HCT116 (cell line): ENCODE results near the gene ADGRE2. TPM values are rescaled to one million over a fixed set of nuclear protein-coding genes. Genes with fewer than 3 reads are reported as not detected.

ENCODE experiments used
- ATAC-seq: fragments of 200-7000 bp; cut with Tn5 transposase; 2 replicates; pipeline ENCODE4 v1.9.1; 2020; ENCODE audit warnings: mild to moderate bottlenecking, moderate library complexity
- BruUV-seq: library from RNA; stranded (reverse); fragments of 400-500 nt; replicated peaks from 2 replicates; lab custom pipeline; 2021; lab: Mats Ljungman, UMichigan
- CTCF ChIA-PET: fragments of 300-600 bp; sonication (Branson Sonifier 250); formaldehyde crosslinking; loops from one replicate; lab custom pipeline; 2021; ENCODE audit warnings: antibody characterized with exemption; lab: Charles Lee
- POLR2A ChIA-PET: fragments of 300-600, 350-600 bp; sonication (Branson Sonifier 250); formaldehyde crosslinking; loops from one replicate; lab custom pipeline; 2021; ENCODE audit warnings: antibody characterized with exemption; lab: Charles Lee
- RAD21 ChIA-PET, 2 experiments: fragments of 300-600 bp; sonication (Branson Sonifier 250); formaldehyde crosslinking; loops; one replicate each; lab custom pipeline; 2023; ENCODE audit warnings: low total read pairs in 2 of 2; ENCODE audit not compliant: uncharacterized antibody in 2 of 2, unreplicated experiment in 2 of 2, low non-redundant PET in 1 of 2; lab: Charles Lee
- DNase-seq: peaks from one replicate; pipeline ENCODE4 v3.0.0-alpha.2; 2010; ENCODE audit warnings: low read depth, low spot score
- H2AFZ ChIP-seq: fragments of 200-600 bp; shearing (Covaris generic), sonication (generic); 2 replicates; pipeline ENCODE4 v1.6.1; 2017; ENCODE audit warnings: low read depth, mixed run types, mixed read lengths, antibody characterized with exemption, low read length; ENCODE audit not compliant: poor library complexity, severe bottlenecking
- H3K27ac ChIP-seq: 2 replicates; pipeline ENCODE4 v1.5.1; 2012; ENCODE audit warnings: low read depth, low read length
- H3K27me3 ChIP-seq: fragments of 200-600 bp; sonication (generic); 2 replicates; pipeline ENCODE4 v1.6.1; 2016; ENCODE audit warnings: mixed run types, low read length, mixed read lengths; ENCODE audit not compliant: insufficient read depth
- H3K36me3 ChIP-seq, 2 experiments: fragments of 200-500 bp in 1 of 2; fragments of 200-600 bp in 1 of 2; sonication (Bioruptor generic) in 1 of 2; sonication (generic) in 1 of 2; 2 replicates each; pipeline versions ENCODE4 v1.5.1 to v1.6.1; 2014 to 2016; ENCODE audit warnings: low read length in 2 of 2, inconsistent platforms in 1 of 2, mixed read lengths in 1 of 2, mixed run types in 1 of 2; ENCODE audit not compliant: insufficient read depth in 2 of 2, control insufficient read depth in 1 of 2
- H3K4me1 ChIP-seq, 2 experiments: fragments of 200-600 bp in 1 of 2; sonication (generic) in 1 of 2; 2 replicates each; pipeline versions ENCODE4 v1.5.1 to v1.6.1; 2012 to 2017; ENCODE audit warnings: low read length in 2 of 2, inconsistent platforms in 1 of 2, mild to moderate bottlenecking in 1 of 2, mixed read lengths in 1 of 2, mixed run types in 1 of 2, moderate library complexity in 1 of 2; ENCODE audit not compliant: insufficient read depth in 2 of 2, control insufficient read depth in 1 of 2
- H3K4me2 ChIP-seq: fragments of 200-600 bp; sonication (generic); 2 replicates; pipeline ENCODE4 v1.6.1; 2017; ENCODE audit warnings: mixed run types, low read length, mixed read lengths
- H3K4me3 ChIP-seq, 2 experiments: fragments of 200-600 bp in 1 of 2; sonication (generic) in 1 of 2; replicated peaks in 1 of 2; 2 replicates each; pipeline ENCODE4 v1.5.1; 2011 to 2016; ENCODE audit warnings: low read length in 2 of 2, control low read depth in 1 of 2, low read depth in 1 of 2, mild to moderate bottlenecking in 1 of 2, mixed read lengths in 1 of 2, mixed run types in 1 of 2
- H3K79me2 ChIP-seq: fragments of 200-600 bp; sonication (generic); 2 replicates; pipeline ENCODE4 v1.6.1; 2017; ENCODE audit warnings: mild to moderate bottlenecking, mixed run types, low read length, moderate library complexity, mixed read lengths; ENCODE audit not compliant: insufficient read depth
- H3K9ac ChIP-seq: fragments of 200-600 bp; sonication (generic); 2 replicates; pipeline ENCODE4 v1.6.1; 2016; ENCODE audit warnings: low read length, mixed read lengths
- H3K9me2 ChIP-seq: fragments of 200-600 bp; sonication (generic), shearing (Covaris generic); 2 replicates; pipeline ENCODE4 v1.6.1; 2017; ENCODE audit warnings: mixed run types, mild to moderate bottlenecking, moderate library complexity; ENCODE audit not compliant: insufficient read depth
- H3K9me3 ChIP-seq, 2 experiments: fragments of 200-500 bp in 1 of 2; fragments of 200-600 bp in 1 of 2; sonication (Bioruptor generic) in 1 of 2; sonication (generic) in 1 of 2; 2 replicates each; pipeline ENCODE4 v1.6.1; 2014 to 2017; ENCODE audit warnings: low read length in 2 of 2, mixed read lengths in 2 of 2, inconsistent platforms in 1 of 2, low read depth in 1 of 2, mild to moderate bottlenecking in 1 of 2, mixed run types in 1 of 2, moderate library complexity in 1 of 2; ENCODE audit not compliant: control insufficient read depth in 1 of 2, insufficient read depth in 1 of 2
- H4K20me1 ChIP-seq: fragments of 200-600 bp; sonication (generic), shearing (Covaris generic); 2 replicates; pipeline ENCODE4 v1.6.1; 2017; ENCODE audit warnings: mixed run types, mild to moderate bottlenecking, moderate library complexity; ENCODE audit not compliant: insufficient read depth
- ATF3 ChIP-seq: IDR thresholded peaks from 2 replicates; pipeline ENCODE4 v1.6.1; 2012
- POLR2A ChIP-seq: IDR thresholded peaks from 2 replicates; pipeline ENCODE4 v1.7.0; 2011; ENCODE audit warnings: borderline replicate concordance; ENCODE audit not compliant: insufficient read depth, insufficient read length; ENCODE audit errors: extremely low read depth
- TCF7L2 ChIP-seq: IDR thresholded peaks from 2 replicates; pipeline ENCODE4 v1.7.0; 2011; ENCODE audit warnings: borderline replicate concordance, inconsistent platforms; ENCODE audit not compliant: insufficient read depth, insufficient read length; ENCODE audit errors: extremely low read depth
- intact Hi-C: fragments of 100-400 bp; cut with micrococcal nuclease; formaldehyde crosslinking; loops from 2 replicates; pipeline ENCODE4 v1.10.0; 2022
- total RNA-seq: library from RNA; stranded (reverse); gene quantifications from one replicate; pipeline ENCODE4 v1.2.1, GENCODE V29; 2021; ENCODE audit not compliant: unreplicated experiment

Gene ADGRE2
- total RNA-seq, 1 experiment from 2014 or later: 8.4 TPM

GRCh38 chr19:14764401-14764800 is 14.0 kb downstream of the ADGRE2 start:
- Histone ChIP-seq H4K20me1 (no peaks in the 10 kb centered on the region), H3K9me3 (no peaks in the 10 kb centered on the region), H3K4me1 (no peaks in the 10 kb centered on the region), H3K9me2 (no peaks in the 10 kb centered on the region), H3K27me3 (no peaks in the 10 kb centered on the region), H2AFZ (no peak overlapping the region), H3K9ac (no peak overlapping the region), H3K27ac (no peak overlapping the region), H3K4me3 (no peak overlapping the region), H3K79me2 (no peaks in the 10 kb centered on the region), H3K4me2 (no peak overlapping the region), H3K36me3 (peaks cover 0 to 8% of the 10 kb centered on the region in 2 experiments; a peak in 2 of 4 replicates)
- ATAC-seq: no peak
- POLR2A ChIA-PET: interaction anchor here (1.3 kb wide), 1 partner anchor 12 kb away, joined by 3 read pairs; no protein-coding TSS in a partner anchor
- RAD21 ChIA-PET: no interaction called here
- intact Hi-C loops: no loop called here
- no peak for TF ChIP-seq POLR2A
- TF ChIP-seq TCF7L2: no peak
- DNase-seq: no peak
- no TSS peak for BruUV-seq
- CTCF ChIA-PET: no interaction called here

- CTCF ChIA-PET: no interaction called here
- Histone ChIP-seq H3K27ac (no peak overlapping the region), H3K4me3 (no peak overlapping the region), H3K4me2 (no peak overlapping the region), H3K27me3 (no peaks in the 10 kb centered on the region), H3K36me3 (peaks cover 0 to 8% of the 10 kb centered on the region in 2 experiments; a peak in 2 of 4 replicates), H3K79me2 (no peaks in the 10 kb centered on the region), H3K4me1 (no peaks in the 10 kb centered on the region), H3K9ac (no peak overlapping the region), H2AFZ (no peak overlapping the region), H3K9me2 (no peaks in the 10 kb centered on the region), H3K9me3 (no peaks in the 10 kb centered on the region), H4K20me1 (no peaks in the 10 kb centered on the region)
- intact Hi-C loops: no loop called here
- DNase-seq: no peak
- RAD21 ChIA-PET: no interaction called here
- TF ChIP-seq ATF3: no peak
- ATAC-seq: no peak
- POLR2A ChIA-PET: interaction anchor here (1.3 kb wide), 1 partner anchor 13 kb away, joined by 3 read pairs; no protein-coding TSS in a partner anchor
- no TSS peak for BruUV-seq
These were observed 14.7 kb downstream of the ADGRE2 start for GRCh38 chr19:14763497-14764145.
